Measurements from ENCODE around the gene RPH3AL. TPM values are rescaled to one million over a fixed set of nuclear protein-coding genes. Genes with fewer than 3 reads are reported as not detected.

The RPH3AL gene
- total and polyA plus RNA-seq, 4 donors: 1.6 to 18.1 (median 8.0) TPM

DNA sequence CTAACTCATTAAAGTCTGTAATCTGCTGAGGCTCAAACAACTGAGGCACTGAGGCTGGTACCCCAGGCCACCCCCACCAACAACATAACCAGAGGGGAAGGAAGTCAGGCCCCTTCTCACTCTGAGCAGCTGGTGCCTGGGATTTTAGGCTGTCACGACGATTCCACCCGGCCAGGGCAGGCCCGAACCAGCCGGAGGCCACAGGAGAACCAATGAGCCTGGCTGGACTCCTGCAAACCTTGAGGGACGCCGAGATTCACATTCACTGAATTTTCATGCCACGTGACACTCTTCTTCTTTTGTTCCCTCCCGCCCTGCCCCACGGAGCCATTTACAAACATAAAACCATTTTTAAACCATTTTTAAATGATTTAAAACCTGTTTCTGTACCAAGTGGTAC lies 48.1 kb downstream of the RPH3AL start:
- Histone ChIP-seq H3K27me3 (ENCODE audit: control insufficient read depth in 1 of 2, insufficient read depth in 2 of 2, low read length in 1 of 2) (no peaks in the 10 kb centered on the region), H3K9me3 (ENCODE audit: control insufficient read depth, low read length) (no peaks in the 10 kb centered on the region), H3K36me3 (ENCODE audit: control insufficient read depth in 1 of 2, insufficient read depth in 2 of 2, low read length in 1 of 2) (no peaks in the 10 kb centered on the region), H3K27ac (ENCODE audit: low read depth in 1 of 2, low read length in 2 of 2) (no peak overlapping the region), H3K4me1 (ENCODE audit: control insufficient read depth in 1 of 2, insufficient read depth in 2 of 2, low read length in 2 of 2) (no peaks in the 10 kb centered on the region), H3K4me3 (ENCODE audit: low read length in 2 of 2) (no peak overlapping the region)
- 38 to 72% methylated on average over 10 of the region's 10 CpGs for WGBS, 2 donors
- ATAC-seq (ENCODE audit: low FRiP score) (no peak), DNase-seq (peak in 1 of 2 donors; percentile 48)
- intact Hi-C loops (cut with DNase I): no loop called here

DNA sequence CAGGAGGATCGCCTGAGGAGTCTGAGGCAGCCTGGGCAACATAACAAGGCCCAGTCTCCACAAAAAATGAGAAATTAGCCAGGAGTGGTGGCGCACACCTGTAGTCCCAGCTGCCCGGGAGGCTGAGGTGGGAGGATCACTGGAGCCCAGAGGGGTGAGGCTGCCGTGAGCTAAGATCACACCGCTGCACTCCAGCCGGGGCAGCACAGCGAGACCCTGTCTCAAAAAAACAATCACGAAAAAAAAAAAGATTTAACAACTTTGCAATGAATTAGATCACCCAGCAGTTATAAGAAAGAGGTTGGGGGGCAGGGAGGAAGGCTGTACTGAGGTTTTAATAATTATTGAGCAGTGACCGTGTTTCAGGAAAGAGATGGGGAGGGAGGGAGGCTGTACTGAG lies 49.4 kb downstream of the RPH3AL start:
- no peaks in the 10 kb centered on the region for H3K9me3 ChIP-seq (ENCODE audit: control insufficient read depth, low read length)
- WGBS, 2 donors: 87 to 91% methylated on average over 9 of the region's 9 CpGs
- intact Hi-C loops (cut with DNase I): no loop called here
- no peak overlapping the region for H3K4me3 ChIP-seq (ENCODE audit: low read length in 2 of 2)
- H3K27me3 ChIP-seq (ENCODE audit: control insufficient read depth in 1 of 2, insufficient read depth in 2 of 2, low read length in 1 of 2): no peaks in the 10 kb centered on the region
- DNase-seq: peak in 1 of 2 donors; percentile 11
- H3K4me1 ChIP-seq (ENCODE audit: control insufficient read depth in 1 of 2, insufficient read depth in 2 of 2, low read length in 2 of 2): no peaks in the 10 kb centered on the region
- no peak for ATAC-seq (ENCODE audit: low FRiP score)
- no peaks in the 10 kb centered on the region for H3K36me3 ChIP-seq (ENCODE audit: control insufficient read depth in 1 of 2, insufficient read depth in 2 of 2, low read length in 1 of 2)
- H3K27ac ChIP-seq (ENCODE audit: low read depth in 1 of 2, low read length in 2 of 2): no peak overlapping the region

GRCh38 chr17:302300-302698 lies 50.3 kb downstream of the RPH3AL start:
- intact Hi-C loops (cut with DNase I): no loop called here

GRCh38 chr17:301681-302299 lies 50.8 kb downstream of the RPH3AL start:
- WGBS, 2 donors: 45 to 49% methylated on average over 27 of the region's 27 CpGs
- ATAC-seq (ENCODE audit: low FRiP score): peak; percentile 28
- Histone ChIP-seq H3K4me3 (ENCODE audit: low read length in 2 of 2) (no peak overlapping the region), H3K27ac (ENCODE audit: low read depth in 1 of 2, low read length in 2 of 2) (no peak overlapping the region), H3K27me3 (ENCODE audit: control insufficient read depth in 1 of 2, insufficient read depth in 2 of 2, low read length in 1 of 2) (no peaks in the 10 kb centered on the region), H3K4me1 (ENCODE audit: control insufficient read depth in 1 of 2, insufficient read depth in 2 of 2, low read length in 2 of 2) (no peaks in the 10 kb centered on the region), H3K36me3 (ENCODE audit: control insufficient read depth in 1 of 2, insufficient read depth in 2 of 2, low read length in 1 of 2) (no peaks in the 10 kb centered on the region), H3K9me3 (ENCODE audit: control insufficient read depth, low read length) (no peaks in the 10 kb centered on the region)
- DNase-seq: peak; percentile 46 to 73
- intact Hi-C loops (cut with DNase I): no loop called here

More at GRCh38 chr17:302300-302698, 50.3 kb downstream of the RPH3AL start:
- ATAC-seq (ENCODE audit: low FRiP score) (peak; percentile 27), DNase-seq (peak in 1 of 2 donors; percentile 72)
- Histone ChIP-seq H3K9me3 (ENCODE audit: control insufficient read depth, low read length) (no peaks in the 10 kb centered on the region), H3K27me3 (ENCODE audit: control insufficient read depth in 1 of 2, insufficient read depth in 2 of 2, low read length in 1 of 2) (no peaks in the 10 kb centered on the region), H3K4me3 (ENCODE audit: low read length in 2 of 2) (no peak overlapping the region), H3K36me3 (ENCODE audit: control insufficient read depth in 1 of 2, insufficient read depth in 2 of 2, low read length in 1 of 2) (no peaks in the 10 kb centered on the region), H3K4me1 (ENCODE audit: control insufficient read depth in 1 of 2, insufficient read depth in 2 of 2, low read length in 2 of 2) (no peaks in the 10 kb centered on the region), H3K27ac (ENCODE audit: low read depth in 1 of 2, low read length in 2 of 2) (no peak overlapping the region)
- 74 to 75% methylated on average over 24 of the region's 24 CpGs for WGBS, 2 donors

GRCh38 chr17:300881-301280 lies 51.7 kb downstream of the RPH3AL start:
- no peak overlapping the region for H3K4me3 ChIP-seq (ENCODE audit: low read length in 2 of 2)
- ATAC-seq (ENCODE audit: low FRiP score) (no peak), DNase-seq (peak; percentile 12 to 66)
- intact Hi-C loops (cut with DNase I): no loop called here
- H3K27me3 ChIP-seq (ENCODE audit: control insufficient read depth in 1 of 2, insufficient read depth in 2 of 2, low read length in 1 of 2): no peaks in the 10 kb centered on the region
- 98% methylated on average over 11 of the region's 11 CpGs for WGBS, 2 donors
- no peak overlapping the region for H3K27ac ChIP-seq (ENCODE audit: low read depth in 1 of 2, low read length in 2 of 2)
- no peaks in the 10 kb centered on the region for H3K36me3 ChIP-seq (ENCODE audit: control insufficient read depth in 1 of 2, insufficient read depth in 2 of 2, low read length in 1 of 2)
- H3K9me3 ChIP-seq (ENCODE audit: control insufficient read depth, low read length): no peaks in the 10 kb centered on the region
- H3K4me1 ChIP-seq (ENCODE audit: control insufficient read depth in 1 of 2, insufficient read depth in 2 of 2, low read length in 2 of 2): no peaks in the 10 kb centered on the region

DNA sequence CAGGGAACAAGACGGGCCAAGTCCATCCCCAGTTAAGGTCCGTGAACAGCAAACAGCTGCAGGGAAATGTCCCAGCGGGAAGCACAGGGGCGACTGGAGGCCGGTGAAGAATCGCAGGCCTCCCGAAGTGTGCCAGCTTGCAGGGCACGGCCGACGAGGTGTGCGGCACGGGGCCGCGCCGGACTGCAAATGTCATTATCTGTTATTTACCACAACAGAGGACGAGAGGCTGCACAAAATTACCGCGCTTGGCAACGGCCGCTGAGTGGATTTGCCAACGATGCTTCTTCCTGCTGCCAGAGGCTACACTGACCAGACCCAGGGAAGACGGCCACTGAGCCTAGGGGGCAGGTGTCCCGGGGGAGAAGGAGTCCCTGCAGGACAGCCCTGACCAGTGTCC lies 53.1 kb downstream of the RPH3AL start:
- Histone ChIP-seq H3K9me3 (ENCODE audit: control insufficient read depth, low read length) (no peaks in the 10 kb centered on the region), H3K27ac (ENCODE audit: low read depth in 1 of 2, low read length in 2 of 2) (no peak overlapping the region), H3K4me3 (ENCODE audit: low read length in 2 of 2) (no peak overlapping the region), H3K27me3 (ENCODE audit: control insufficient read depth in 1 of 2, insufficient read depth in 2 of 2, low read length in 1 of 2) (no peaks in the 10 kb centered on the region), H3K4me1 (ENCODE audit: control insufficient read depth in 1 of 2, insufficient read depth in 2 of 2, low read length in 2 of 2) (no peaks in the 10 kb centered on the region), H3K36me3 (ENCODE audit: control insufficient read depth in 1 of 2, insufficient read depth in 2 of 2, low read length in 1 of 2) (no peaks in the 10 kb centered on the region)
- WGBS, 2 donors: 67 to 83% methylated on average over 23 of the region's 23 CpGs
- intact Hi-C loops (cut with DNase I): no loop called here
- no peak for ATAC-seq (ENCODE audit: low FRiP score)
- peak; percentile 26 to 70 for DNase-seq

GRCh38 chr17:298791-299450 lies 53.7 kb downstream of the RPH3AL start:
- DNase-seq (peak; percentile 55 to 73), ATAC-seq (ENCODE audit: low FRiP score) (peak; percentile 77)
- Histone ChIP-seq H3K36me3 (ENCODE audit: control insufficient read depth in 1 of 2, insufficient read depth in 2 of 2, low read length in 1 of 2) (no peaks in the 10 kb centered on the region), H3K4me1 (ENCODE audit: control insufficient read depth in 1 of 2, insufficient read depth in 2 of 2, low read length in 2 of 2) (no peaks in the 10 kb centered on the region), H3K4me3 (ENCODE audit: low read length in 2 of 2) (no peak overlapping the region), H3K9me3 (ENCODE audit: control insufficient read depth, low read length) (no peaks in the 10 kb centered on the region), H3K27ac (ENCODE audit: low read depth in 1 of 2, low read length in 2 of 2) (no peak overlapping the region), H3K27me3 (ENCODE audit: control insufficient read depth in 1 of 2, insufficient read depth in 2 of 2, low read length in 1 of 2) (no peaks in the 10 kb centered on the region)
- WGBS, 2 donors: 16 to 23% methylated on average over 16 to 17 of the region's 17 CpGs
- intact Hi-C loops (cut with DNase I): no loop called here

DNA sequence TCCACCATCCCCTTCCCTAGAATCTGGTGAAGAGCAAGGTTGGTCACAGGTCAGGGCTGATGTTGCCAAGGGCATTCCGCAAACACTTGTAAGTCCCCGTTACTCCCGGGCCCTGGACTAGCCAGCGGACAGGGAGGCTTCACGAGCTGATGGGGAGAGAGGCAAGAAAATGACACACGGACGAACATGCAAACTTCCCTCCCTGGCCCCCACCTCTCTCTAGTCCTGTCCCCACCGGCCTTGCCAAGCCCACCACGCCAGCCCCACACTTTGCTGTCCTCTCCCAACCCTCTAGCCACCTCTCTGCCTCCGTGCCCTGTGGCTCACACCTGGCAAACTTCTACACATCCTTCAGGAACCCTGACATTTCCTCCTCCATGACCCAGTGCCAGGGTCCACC lies 54.8 kb downstream of the RPH3AL start:
- DNase-seq (peak; percentile 33 to 49), ATAC-seq (ENCODE audit: low FRiP score) (no peak)
- H3K4me3 ChIP-seq (ENCODE audit: low read length in 2 of 2): no peak overlapping the region
- no peaks in the 10 kb centered on the region for H3K9me3 ChIP-seq (ENCODE audit: control insufficient read depth, low read length)
- 56 to 70% methylated on average over 10 of the region's 10 CpGs for WGBS, 2 donors
- no peak overlapping the region for H3K27ac ChIP-seq (ENCODE audit: low read depth in 1 of 2, low read length in 2 of 2)
- H3K4me1 ChIP-seq (ENCODE audit: control insufficient read depth in 1 of 2, insufficient read depth in 2 of 2, low read length in 2 of 2): no peaks in the 10 kb centered on the region
- no peaks in the 10 kb centered on the region for H3K36me3 ChIP-seq (ENCODE audit: control insufficient read depth in 1 of 2, insufficient read depth in 2 of 2, low read length in 1 of 2)
- intact Hi-C loops (cut with DNase I): no loop called here
- no peaks in the 10 kb centered on the region for H3K27me3 ChIP-seq (ENCODE audit: control insufficient read depth in 1 of 2, insufficient read depth in 2 of 2, low read length in 1 of 2)

All from aorta (tissue), 5 donors.